Endothelial cell of umbilical vein (primary cell): Measurements from ENCODE around the gene ARHGDIA.

Experiments used
- POLR2A ChIP-seq: IDR thresholded peaks from 2 replicates; pipeline ENCODE4 v1.6.1; 2012; ENCODE audit warnings: low read depth, mild to moderate bottlenecking, control low read depth, low read length
- TF ChIP-seq, protein P1 (sequence below), 2 donors: IDR thresholded peaks; 1 replicate in 1 of 2; 2 replicates in 1 of 2; pipeline ENCODE4 v1.5.1; 2011; ENCODE audit warnings: low read length in 2 of 2, mild to moderate bottlenecking in 2 of 2, moderate library complexity in 2 of 2, control low read depth in 1 of 2, inconsistent platforms in 1 of 2, low read depth in 1 of 2; ENCODE audit not compliant: insufficient read depth in 1 of 2; ENCODE audit errors: extremely low read depth in 1 of 2

DNA sequence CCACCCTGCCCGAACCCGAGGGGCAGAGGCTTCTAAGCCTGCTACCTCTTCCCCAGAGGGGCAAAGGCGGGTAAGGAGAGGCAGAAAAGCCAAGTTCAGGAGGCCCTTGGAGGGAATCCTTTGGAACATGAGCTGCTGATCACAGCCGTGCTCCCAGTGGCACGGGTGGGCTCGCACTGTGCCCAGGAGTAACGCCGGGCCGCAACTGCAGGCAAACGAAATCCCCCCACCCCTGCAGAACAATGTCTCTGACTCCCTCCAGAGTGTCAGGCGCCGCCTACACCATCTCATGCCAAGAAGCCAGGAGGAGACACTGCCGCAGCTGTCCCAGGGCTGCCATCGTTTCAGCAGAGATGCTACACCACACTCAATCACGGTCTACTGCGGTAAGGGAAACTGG, 19.7 kb downstream of the ARHGDIA start:
- TF ChIP-seq, protein P1, sequence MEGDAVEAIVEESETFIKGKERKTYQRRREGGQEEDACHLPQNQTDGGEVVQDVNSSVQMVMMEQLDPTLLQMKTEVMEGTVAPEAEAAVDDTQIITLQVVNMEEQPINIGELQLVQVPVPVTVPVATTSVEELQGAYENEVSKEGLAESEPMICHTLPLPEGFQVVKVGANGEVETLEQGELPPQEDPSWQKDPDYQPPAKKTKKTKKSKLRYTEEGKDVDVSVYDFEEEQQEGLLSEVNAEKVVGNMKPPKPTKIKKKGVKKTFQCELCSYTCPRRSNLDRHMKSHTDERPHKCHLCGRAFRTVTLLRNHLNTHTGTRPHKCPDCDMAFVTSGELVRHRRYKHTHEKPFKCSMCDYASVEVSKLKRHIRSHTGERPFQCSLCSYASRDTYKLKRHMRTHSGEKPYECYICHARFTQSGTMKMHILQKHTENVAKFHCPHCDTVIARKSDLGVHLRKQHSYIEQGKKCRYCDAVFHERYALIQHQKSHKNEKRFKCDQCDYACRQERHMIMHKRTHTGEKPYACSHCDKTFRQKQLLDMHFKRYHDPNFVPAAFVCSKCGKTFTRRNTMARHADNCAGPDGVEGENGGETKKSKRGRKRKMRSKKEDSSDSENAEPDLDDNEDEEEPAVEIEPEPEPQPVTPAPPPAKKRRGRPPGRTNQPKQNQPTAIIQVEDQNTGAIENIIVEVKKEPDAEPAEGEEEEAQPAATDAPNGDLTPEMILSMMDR (IDR thresholded peaks at IDR 0.05; ENCODE audit: extremely low read depth in 1 of 2, insufficient read depth in 1 of 2, low read depth in 1 of 2, low read length in 2 of 2), result no peak
- no peak for TF ChIP-seq POLR2A
